MM.1S (cell line): ENCODE data around the gene LIG1.

Experiments
- CTCF ChIP-seq: fragments of 300-600 bp; sonication (generic); IDR thresholded peaks from 2 replicates; pipeline ENCODE4 v1.5.1; 2016; ENCODE audit warnings: antibody characterized with exemption, low read length, mixed read lengths
- EZH2 ChIP-seq: fragments of 300-600 bp; sonication (generic); optimal IDR thresholded peaks from 2 replicates; pipeline ENCODE3; 2017; ENCODE audit warnings: low read depth, mild to moderate bottlenecking, antibody characterized with exemption, low read length, mixed read lengths
- EZH2phosphoT487 ChIP-seq: fragments of 300-600 bp; sonication (generic); IDR thresholded peaks from 2 replicates; pipeline ENCODE4 v1.6.1; 2018; ENCODE audit warnings: antibody characterized with exemption, low read length

DNA sequence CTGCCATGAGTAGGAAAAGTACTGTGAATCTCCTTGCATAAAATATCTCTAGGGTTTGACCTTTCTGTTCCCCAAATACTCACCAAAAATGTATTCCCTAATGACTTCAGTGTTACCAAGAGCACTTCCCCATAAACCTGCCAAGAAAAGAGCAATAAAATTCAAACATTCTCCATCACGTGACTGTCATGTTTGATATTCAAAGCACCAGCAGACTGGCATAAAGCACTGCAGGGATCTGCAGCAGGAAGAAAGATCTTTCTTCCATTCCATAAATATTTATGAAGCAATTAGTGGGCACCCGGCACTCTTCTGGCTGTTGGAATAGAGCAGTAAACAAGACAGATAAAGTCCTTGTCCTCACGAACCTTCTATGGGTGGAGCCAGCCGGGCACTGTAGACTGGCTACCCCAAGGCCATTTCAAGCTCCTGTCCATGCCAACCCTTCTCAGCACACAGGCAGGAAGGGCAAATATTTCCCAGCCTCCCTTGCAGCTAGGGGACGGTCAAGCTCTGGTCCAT is 79.8 kb downstream of the LIG1 start:
- no peak for TF ChIP-seq CTCF
- TF ChIP-seq EZH2 = no peak
- TF ChIP-seq EZH2phosphoT487 = no peak
